HUES6 (cell line): ENCODE data around the gene AZU1.

ENCODE experiments used
- H3K27ac ChIP-seq: 2 replicates; pipeline ENCODE4 v1.7.0; 2013; ENCODE audit warnings: low read depth, mild to moderate bottlenecking, low read length, inconsistent platforms
- H3K27me3 ChIP-seq: 2 replicates; pipeline ENCODE4 v1.6.1; 2013; ENCODE audit warnings: low read length; ENCODE audit not compliant: control insufficient read depth, insufficient read depth
- H3K36me3 ChIP-seq: 2 replicates; pipeline ENCODE4 v1.6.1; 2013; ENCODE audit warnings: low read length; ENCODE audit not compliant: control insufficient read depth, insufficient read depth
- H3K4me1 ChIP-seq: 2 replicates; pipeline ENCODE4 v1.6.1; 2013; ENCODE audit warnings: low read length; ENCODE audit not compliant: control insufficient read depth, insufficient read depth
- H3K4me3 ChIP-seq: 2 replicates; pipeline ENCODE4 v1.5.1; 2013; ENCODE audit warnings: low read depth, low read length
- H3K9ac ChIP-seq: one replicate; pipeline ENCODE4 v1.6.1; 2013; ENCODE audit warnings: mild to moderate bottlenecking, low read length
- H3K9me3 ChIP-seq: 2 replicates; pipeline ENCODE4 v1.6.1; 2013; ENCODE audit warnings: low read depth, low read length; ENCODE audit not compliant: control insufficient read depth, insufficient read depth

Gene AZU1

GRCh38 chr19:862581-863314 lies 35.1 kb downstream of the AZU1 start:
- H3K4me3 ChIP-seq: peak overlapping the region; percentile 51
- peaks cover 3% of the 10 kb centered on the region; the same call in 1 of the 2 replicates for H3K36me3 ChIP-seq
- peaks cover 27% of the 10 kb centered on the region for H3K27me3 ChIP-seq
- H3K9me3 ChIP-seq: no peaks in the 10 kb centered on the region
- H3K9ac ChIP-seq: no peak overlapping the region
- no peak overlapping the region for H3K27ac ChIP-seq
- H3K4me1 ChIP-seq: peaks cover 13% of the 10 kb centered on the region

DNA sequence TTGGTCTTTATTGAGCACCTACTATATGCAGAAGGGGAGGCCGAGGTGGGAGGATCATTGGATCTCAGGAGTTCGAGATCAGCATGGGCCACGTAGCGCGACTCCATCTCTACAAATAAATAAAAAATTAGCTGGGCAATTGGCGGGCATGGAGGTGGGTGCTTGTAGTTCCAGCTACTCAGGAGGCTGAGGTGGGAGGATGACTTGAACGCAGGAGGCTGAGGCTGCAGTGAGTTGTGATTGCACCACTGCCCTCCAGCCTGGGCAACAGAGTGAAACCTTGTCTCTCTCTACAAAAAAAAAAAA lies 35.6 kb downstream of the AZU1 start:
- Histone ChIP-seq H3K9me3 (no peaks in the 10 kb centered on the region), H3K4me3 (peak overlapping the region; percentile 51), H3K27ac (no peak overlapping the region), H3K4me1 (peaks cover 18% of the 10 kb centered on the region), H3K36me3 (peaks cover 8% of the 10 kb centered on the region), H3K9ac (no peak overlapping the region), H3K27me3 (peaks cover 27% of the 10 kb centered on the region)

GRCh38 chr19:866769-867300 lies 39.2 kb downstream of the AZU1 start:
- H3K27ac ChIP-seq: no peak overlapping the region
- H3K4me1 ChIP-seq: peaks cover 26% of the 10 kb centered on the region
- H3K27me3 ChIP-seq: peaks cover 4% of the 10 kb centered on the region; the same call in 1 of the 2 replicates

GRCh38 chr19:867301-867793 lies 39.7 kb downstream of the AZU1 start:
- Histone ChIP-seq H3K9me3 (no peaks in the 10 kb centered on the region), H3K4me3 (no peak overlapping the region), H3K9ac (no peak overlapping the region), H3K27me3 (peaks cover 4% of the 10 kb centered on the region; the same call in 1 of the 2 replicates), H3K27ac (no peak overlapping the region), H3K36me3 (peaks cover 27% of the 10 kb centered on the region), H3K4me1 (peaks cover 31% of the 10 kb centered on the region)

More at GRCh38 chr19:866769-867300, 39.2 kb downstream of the AZU1 start:
- Histone ChIP-seq H3K9me3 (no peaks in the 10 kb centered on the region), H3K36me3 (peaks cover 27% of the 10 kb centered on the region), H3K9ac (no peak overlapping the region), H3K4me3 (no peak overlapping the region)

DNA sequence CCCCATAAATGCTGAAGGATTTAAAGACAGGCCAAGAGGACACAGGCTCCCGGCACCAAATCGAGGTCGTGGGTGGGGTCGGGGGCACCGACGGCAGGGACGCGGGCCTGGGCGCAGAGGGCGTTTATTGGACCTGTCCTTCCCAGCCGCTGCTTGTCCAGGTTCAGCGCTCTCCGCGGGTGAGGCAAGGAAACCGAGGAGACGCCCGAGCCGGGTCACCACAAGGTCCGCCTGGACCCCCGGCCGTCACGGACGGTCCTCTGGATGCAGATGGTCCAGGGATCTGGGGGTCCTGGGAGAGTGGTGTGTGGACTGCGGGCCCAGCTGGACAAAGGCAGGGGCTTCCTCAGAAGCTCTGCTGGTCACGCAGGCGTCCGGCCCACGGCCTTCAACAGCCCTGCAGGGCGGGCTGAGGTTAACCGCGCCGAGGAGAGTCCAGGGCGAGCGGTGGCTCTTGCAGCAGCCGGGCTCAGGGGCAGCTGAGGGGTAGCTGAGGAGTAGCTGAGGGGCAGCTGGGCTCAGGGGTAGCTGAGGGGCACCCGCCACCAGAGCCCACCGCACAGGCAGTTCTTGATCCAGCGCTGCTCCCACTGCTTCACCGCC lies 40.3 kb downstream of the AZU1 start:
- Histone ChIP-seq H3K9ac (no peak overlapping the region), H3K9me3 (no peaks in the 10 kb centered on the region), H3K4me3 (no peak overlapping the region), H3K27ac (no peak overlapping the region), H3K36me3 (peaks cover 27% of the 10 kb centered on the region), H3K4me1 (peaks cover 32% of the 10 kb centered on the region), H3K27me3 (peaks cover 4% of the 10 kb centered on the region; the same call in 1 of the 2 replicates)

DNA sequence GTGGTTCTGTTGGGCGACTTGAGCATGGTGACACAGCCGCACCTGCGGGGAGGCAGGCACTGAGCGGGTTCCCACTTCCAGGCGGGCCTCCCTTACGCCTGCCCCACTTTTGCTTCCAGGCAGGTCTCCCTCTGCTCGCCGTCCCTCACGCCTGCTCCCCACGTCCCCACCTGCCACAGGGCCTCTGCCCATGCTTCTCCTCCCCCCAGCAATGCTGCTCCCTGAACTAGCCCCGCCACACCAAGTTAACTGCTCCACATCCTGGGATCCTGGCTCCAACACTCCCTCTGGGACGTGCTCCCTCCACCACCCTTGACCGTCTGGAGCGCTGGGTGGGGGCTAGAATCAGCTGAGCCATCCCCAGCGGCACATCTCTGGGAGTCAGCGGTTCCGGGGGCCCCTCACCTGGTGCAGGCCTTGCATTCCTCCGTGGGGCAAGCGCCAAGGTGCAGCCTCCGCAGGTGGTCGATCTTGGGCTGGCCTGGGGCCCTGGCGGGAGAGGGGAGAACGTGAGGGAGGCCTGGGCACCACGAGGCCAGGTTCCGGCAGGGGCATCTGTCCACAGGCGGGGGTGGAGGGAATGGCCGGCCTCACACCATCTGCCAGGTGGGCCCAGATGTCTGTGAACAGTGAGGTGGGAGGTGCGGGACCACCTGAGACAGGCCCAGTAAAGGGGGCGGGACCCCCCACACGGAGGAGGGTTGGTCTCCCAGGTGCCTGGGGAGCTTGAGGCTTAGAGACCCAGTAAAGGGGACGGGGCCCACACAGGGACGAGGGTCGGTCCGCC lies 41.0 kb downstream of the AZU1 start:
- Histone ChIP-seq H3K9ac (no peak overlapping the region), H3K27ac (no peak overlapping the region), H3K4me1 (peaks cover 35% of the 10 kb centered on the region), H3K36me3 (peaks cover 30% of the 10 kb centered on the region), H3K4me3 (no peak overlapping the region), H3K27me3 (no peaks in the 10 kb centered on the region), H3K9me3 (no peaks in the 10 kb centered on the region)

DNA sequence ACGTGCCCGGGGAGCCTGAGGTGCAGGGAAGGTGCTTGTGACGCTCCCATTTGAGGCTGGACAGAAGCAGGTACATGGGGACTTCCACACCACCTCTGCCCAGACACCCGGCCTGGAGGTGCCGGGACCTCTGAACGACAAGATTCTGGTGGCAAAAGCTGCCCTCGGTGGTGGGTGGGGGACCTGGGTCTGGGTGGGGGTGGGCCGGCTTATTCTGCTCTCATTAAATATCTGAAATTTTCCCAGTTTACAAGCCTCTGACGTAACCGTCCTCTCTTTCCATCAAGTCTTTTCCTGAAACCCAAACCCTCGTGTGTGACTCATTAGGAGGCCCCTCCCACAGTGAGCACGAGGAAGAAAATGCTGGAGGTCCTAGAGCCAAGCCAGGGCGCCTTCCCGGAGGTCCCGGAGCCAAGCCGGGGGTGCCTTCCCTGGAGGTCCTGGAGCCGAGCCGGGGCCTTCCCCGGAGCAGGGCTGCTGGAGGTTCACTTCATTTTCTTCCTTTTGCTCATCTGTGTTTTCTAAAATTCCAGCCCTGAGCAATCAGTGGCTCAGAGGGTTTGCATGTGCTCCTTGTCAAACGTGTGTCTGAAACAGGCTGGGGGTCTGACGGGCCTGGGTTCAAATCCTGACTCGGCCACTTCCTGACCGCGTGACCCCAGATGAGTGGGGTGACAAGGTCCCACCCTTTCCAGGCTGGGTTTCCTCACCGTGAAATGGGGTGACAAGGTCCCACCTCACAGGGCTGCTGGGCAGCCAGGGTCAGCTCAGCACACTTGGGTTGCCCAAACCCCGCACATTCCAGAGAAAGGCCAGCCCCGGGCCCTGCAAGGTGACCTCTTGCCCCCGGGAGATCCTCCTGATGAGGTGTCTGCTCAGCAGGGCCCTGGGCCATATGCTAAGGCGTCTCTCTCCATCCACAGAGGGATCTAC lies 41.9 kb downstream of the AZU1 start:
- Histone ChIP-seq H3K36me3 (peaks cover 35% of the 10 kb centered on the region), H3K4me3 (no peak overlapping the region), H3K27me3 (no peaks in the 10 kb centered on the region), H3K27ac (no peak overlapping the region), H3K9ac (no peak overlapping the region), H3K9me3 (no peaks in the 10 kb centered on the region), H3K4me1 (peaks cover 35% of the 10 kb centered on the region)

DNA sequence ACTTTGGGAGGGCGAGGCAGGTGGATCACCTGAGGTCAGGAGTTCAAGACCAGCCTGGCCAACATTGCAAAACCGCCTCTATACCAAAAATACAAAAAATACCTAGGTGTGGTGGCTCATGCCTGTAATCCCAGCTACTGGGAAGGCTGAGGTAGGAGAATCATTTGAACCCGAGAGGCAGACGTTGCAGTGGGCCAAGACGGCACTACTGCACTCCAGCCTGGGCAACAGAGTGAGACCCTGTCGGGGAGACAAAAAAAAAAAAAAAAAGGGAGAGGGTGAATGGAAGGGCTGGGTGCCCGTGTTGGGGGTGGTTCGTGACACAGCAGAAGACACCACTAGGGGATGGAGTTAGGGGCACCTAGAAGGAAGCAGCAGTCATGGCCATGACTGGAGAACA lies 42.7 kb downstream of the AZU1 start:
- H3K27ac ChIP-seq: no peak overlapping the region
- no peaks in the 10 kb centered on the region for H3K27me3 ChIP-seq
- peaks cover 40% of the 10 kb centered on the region for H3K36me3 ChIP-seq
- no peak overlapping the region for H3K9ac ChIP-seq
- H3K4me3 ChIP-seq: no peak overlapping the region
- H3K9me3 ChIP-seq: no peaks in the 10 kb centered on the region
- peaks cover 35% of the 10 kb centered on the region for H3K4me1 ChIP-seq

DNA sequence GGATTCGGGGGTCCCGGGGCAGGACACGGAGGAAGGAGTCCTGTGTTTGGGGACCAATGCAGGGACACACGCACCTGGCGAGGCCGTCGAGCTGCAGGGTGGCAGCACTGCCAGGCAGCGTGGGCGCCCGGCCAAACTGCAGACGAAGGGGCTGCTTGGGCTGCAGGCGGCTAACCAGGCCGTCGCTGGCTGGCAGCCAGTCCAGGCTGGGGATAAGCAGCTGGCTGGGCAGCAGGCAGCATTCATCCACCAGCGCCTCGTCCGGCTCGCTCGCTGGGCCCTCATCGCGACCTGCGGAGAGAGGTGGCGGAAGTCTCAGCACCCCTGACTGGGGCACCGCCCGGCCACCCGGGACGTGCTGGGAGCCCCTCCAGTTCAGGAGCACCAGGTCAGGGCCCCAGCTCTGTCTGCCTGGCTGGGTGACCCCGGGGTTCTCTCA lies 43.3 kb downstream of the AZU1 start:
- Histone ChIP-seq H3K27ac (no peak overlapping the region), H3K36me3 (peaks cover 44% of the 10 kb centered on the region)

More for the DNA sequence above, 43.3 kb downstream of the AZU1 start:
- no peaks in the 10 kb centered on the region for H3K9me3 ChIP-seq
- peaks cover 35% of the 10 kb centered on the region for H3K4me1 ChIP-seq
- H3K9ac ChIP-seq: no peak overlapping the region
- no peak overlapping the region for H3K4me3 ChIP-seq
- H3K27me3 ChIP-seq: no peaks in the 10 kb centered on the region
